Stimulated activated effector memory CD8-positive, alpha-beta T cell treated with anti-CD3 and anti-CD28 coated beads, Interleukin-12 subunit alpha, Interleukin-12 subunit beta, amount 100 ng/mL, for 72 hours (primary cell): Measurements from ENCODE around the gene STUB1.

ENCODE experiments used
- ATAC-seq: fragments of 150-1000 bp; cut with Tn5 transposase; 2 replicates; pipeline ENCODE4 v1.10.0; 2021
- DNase-seq, 2 donors: peaks; one replicate each; pipeline ENCODE4 v3.0.0; 2021 to 2022; ENCODE audit warnings: low spot score in 2 of 2
- H3K27ac Mint-ChIP-seq: one replicate; pipeline ENCODE4 v1.8.0; 2022; ENCODE audit warnings: mild to moderate bottlenecking, mixed read lengths
- H3K36me3 Mint-ChIP-seq: one replicate; pipeline ENCODE4 v1.8.0; 2022; ENCODE audit warnings: mild to moderate bottlenecking, mixed read lengths
- H3K4me1 Mint-ChIP-seq: one replicate; pipeline ENCODE4 v1.8.0; 2022; ENCODE audit warnings: mixed read lengths
- H3K4me3 Mint-ChIP-seq: one replicate; pipeline ENCODE4 v1.8.0; 2022; ENCODE audit warnings: mild to moderate bottlenecking, mixed read lengths
- H3K9me3 Mint-ChIP-seq: one replicate; pipeline ENCODE4 v1.8.0; 2022; ENCODE audit warnings: mixed read lengths

The STUB1 gene

GRCh38 chr16:679814-680624 is at the start of gene STUB1:
Gene STUB1, plus strand, starts transcription at chr16:680410. Its CDS starts 116 bp downstream, at chr16:680526.
- peaks cover 47% of the 10 kb centered on the region for H3K4me1 Mint-ChIP-seq
- H3K4me3 Mint-ChIP-seq, result peak within 1 kb of the TSS; percentile 73
- H3K9me3 Mint-ChIP-seq, result no peaks in the 10 kb centered on the region
- peaks cover 38% of the 10 kb centered on the region for H3K36me3 Mint-ChIP-seq
- H3K27ac Mint-ChIP-seq, result peak within 1 kb of the TSS; percentile 80
- DNase-seq (peak; percentile 89 to 95), ATAC-seq (peak; percentile 61)

- no peak within 1 kb of the TSS for H3K4me3 Mint-ChIP-seq
- peaks cover 32% of the 10 kb centered on the region for H3K36me3 Mint-ChIP-seq
- H3K9me3 Mint-ChIP-seq, result no peaks in the 10 kb centered on the region
- ATAC-seq (no peak), DNase-seq (no peak)
- peak within 1 kb of the TSS; percentile 26 for H3K27ac Mint-ChIP-seq
- peaks cover 12% of the 10 kb centered on the region for H3K4me1 Mint-ChIP-seq
Measured at GRCh38 chr16:630815-631405, 49.3 kb upstream of the STUB1 start, which contains the start of gene WFIKKN1. Gene WFIKKN1, plus strand, starts transcription at chr16:630985. Its CDS starts 269 bp downstream, at chr16:631254.

- ATAC-seq (no peak), DNase-seq (no peak)
- Mint-ChIP-seq H3K27ac (no peak overlapping the region), H3K4me3 (no peak overlapping the region), H3K4me1 (peaks cover 19% of the 10 kb centered on the region), H3K36me3 (peaks cover 37% of the 10 kb centered on the region), H3K9me3 (no peaks in the 10 kb centered on the region)
Measured at GRCh38 chr16:631808-632358, 48.3 kb upstream of the STUB1 start.

- ATAC-seq, result no peak
- Mint-ChIP-seq H3K4me3 (no peak overlapping the region), H3K27ac (no peak overlapping the region), H3K4me1 (peaks cover 19% of the 10 kb centered on the region), H3K36me3 (peaks cover 40% of the 10 kb centered on the region), H3K9me3 (no peaks in the 10 kb centered on the region)
- DNase-seq, result no peak
Measured at GRCh38 chr16:632486-633335, 47.5 kb upstream of the STUB1 start.

GRCh38 chr16:633336-634050 is 46.7 kb upstream of the STUB1 start:
- Mint-ChIP-seq H3K9me3 (no peaks in the 10 kb centered on the region), H3K4me3 (peak overlapping the region; percentile 92)

GRCh38 chr16:634051-634670 is 46.0 kb upstream of the STUB1 start:
- Mint-ChIP-seq H3K27ac (peak overlapping the region; percentile 72), H3K9me3 (no peaks in the 10 kb centered on the region), H3K4me1 (peaks cover 19% of the 10 kb centered on the region), H3K4me3 (peak overlapping the region; percentile 92), H3K36me3 (peaks cover 36% of the 10 kb centered on the region)
- ATAC-seq, result no peak
- no peak for DNase-seq

More at GRCh38 chr16:633336-634050, 46.7 kb upstream of the STUB1 start:
- DNase-seq (no peak), ATAC-seq (no peak)
- Mint-ChIP-seq H3K27ac (no peak overlapping the region), H3K36me3 (peaks cover 36% of the 10 kb centered on the region), H3K4me1 (peaks cover 19% of the 10 kb centered on the region)

GRCh38 chr16:634996-635395 is 45.2 kb upstream of the STUB1 start:
- peaks cover 19% of the 10 kb centered on the region for H3K4me1 Mint-ChIP-seq
- no peak for DNase-seq
- H3K27ac Mint-ChIP-seq, result peak overlapping the region; percentile 72
- H3K9me3 Mint-ChIP-seq, result no peaks in the 10 kb centered on the region
- ATAC-seq, result no peak
- peak overlapping the region; percentile 92 for H3K4me3 Mint-ChIP-seq
- peaks cover 36% of the 10 kb centered on the region for H3K36me3 Mint-ChIP-seq

GRCh38 chr16:635573-636205 is 44.5 kb upstream of the STUB1 start:
- Mint-ChIP-seq H3K36me3 (peaks cover 36% of the 10 kb centered on the region), H3K4me1 (peaks cover 19% of the 10 kb centered on the region), H3K9me3 (no peaks in the 10 kb centered on the region), H3K4me3 (peak overlapping the region; percentile 92), H3K27ac (peak overlapping the region; percentile 100)
- DNase-seq, result peak in 1 of 2 donors; percentile 69
- ATAC-seq, result peak; percentile 0

GRCh38 chr16:636206-637080 is 43.8 kb upstream of the STUB1 start, which contains the start of gene METTL26:
Gene METTL26, minus strand, starts transcription at chr16:636305. Its CDS starts 15 bp downstream, at chr16:636290.
- Mint-ChIP-seq H3K4me1 (peaks cover 19% of the 10 kb centered on the region), H3K9me3 (no peaks in the 10 kb centered on the region), H3K36me3 (peaks cover 33% of the 10 kb centered on the region), H3K27ac (peak within 1 kb of the TSS; percentile 100), H3K4me3 (peak within 1 kb of the TSS; percentile 92)
- ATAC-seq, result peak; percentile 92
- peak; percentile 93 to 99 for DNase-seq

GRCh38 chr16:637081-638018 is 42.9 kb upstream of the STUB1 start:
- peak overlapping the region; percentile 100 for H3K27ac Mint-ChIP-seq
- no peak for DNase-seq
- peaks cover 24% of the 10 kb centered on the region for H3K36me3 Mint-ChIP-seq
- H3K4me3 Mint-ChIP-seq, result peak overlapping the region; percentile 92
- no peaks in the 10 kb centered on the region for H3K9me3 Mint-ChIP-seq
- H3K4me1 Mint-ChIP-seq, result peaks cover 19% of the 10 kb centered on the region
- peak; percentile 0 for ATAC-seq

GRCh38 chr16:638034-638543 is 42.1 kb upstream of the STUB1 start:
- Mint-ChIP-seq H3K36me3 (peaks cover 22% of the 10 kb centered on the region), H3K9me3 (no peaks in the 10 kb centered on the region), H3K4me3 (no peak overlapping the region), H3K4me1 (peaks cover 19% of the 10 kb centered on the region), H3K27ac (peak overlapping the region; percentile 26)
- DNase-seq (no peak), ATAC-seq (no peak)

- DNase-seq, result no peak
- Mint-ChIP-seq H3K4me1 (peaks cover 24% of the 10 kb centered on the region), H3K27ac (no peak overlapping the region), H3K36me3 (peaks cover 25% of the 10 kb centered on the region), H3K4me3 (no peak overlapping the region), H3K9me3 (no peaks in the 10 kb centered on the region)
- no peak for ATAC-seq
Measured at GRCh38 chr16:638836-639235, 41.4 kb upstream of the STUB1 start.
